Nephron (organoid): ENCODE data around the gene MDM2.

ENCODE experiments used
- H3K27ac Mint-ChIP-seq, 3 experiments: 2 replicates each; pipeline ENCODE4 v1.8.0; 2020; ENCODE audit warnings: mixed read lengths in 3 of 3, mild to moderate bottlenecking in 2 of 3, moderate library complexity in 1 of 3
- H3K27me3 Mint-ChIP-seq: 2 replicates; pipeline ENCODE4 v1.8.0; 2021; ENCODE audit warnings: low read depth, mild to moderate bottlenecking, moderate library complexity, mixed read lengths
- H3K36me3 Mint-ChIP-seq: 2 replicates; pipeline ENCODE4 v1.8.0; 2020; ENCODE audit warnings: low read depth, mixed read lengths
- H3K4me1 Mint-ChIP-seq: 2 replicates; pipeline ENCODE4 v1.8.0; 2020; ENCODE audit warnings: mixed read lengths
- H3K4me3 Mint-ChIP-seq, 3 experiments: 2 replicates each; pipeline ENCODE4 v1.8.0; 2020; ENCODE audit warnings: mild to moderate bottlenecking in 3 of 3, mixed read lengths in 3 of 3, moderate library complexity in 2 of 3
- H3K9me3 Mint-ChIP-seq: 2 replicates; pipeline ENCODE4 v1.8.0; 2020; ENCODE audit warnings: mixed read lengths
- TF ChIP-seq, protein P1 (sequence below), 3 experiments: fragments of 200-600 bp; sonication (generic); IDR thresholded peaks; one replicate each; pipeline ENCODE4 v1.5.0; 2021; ENCODE audit warnings: antibody characterized with exemption in 3 of 3; ENCODE audit not compliant: unreplicated experiment in 3 of 3

Gene MDM2

DNA sequence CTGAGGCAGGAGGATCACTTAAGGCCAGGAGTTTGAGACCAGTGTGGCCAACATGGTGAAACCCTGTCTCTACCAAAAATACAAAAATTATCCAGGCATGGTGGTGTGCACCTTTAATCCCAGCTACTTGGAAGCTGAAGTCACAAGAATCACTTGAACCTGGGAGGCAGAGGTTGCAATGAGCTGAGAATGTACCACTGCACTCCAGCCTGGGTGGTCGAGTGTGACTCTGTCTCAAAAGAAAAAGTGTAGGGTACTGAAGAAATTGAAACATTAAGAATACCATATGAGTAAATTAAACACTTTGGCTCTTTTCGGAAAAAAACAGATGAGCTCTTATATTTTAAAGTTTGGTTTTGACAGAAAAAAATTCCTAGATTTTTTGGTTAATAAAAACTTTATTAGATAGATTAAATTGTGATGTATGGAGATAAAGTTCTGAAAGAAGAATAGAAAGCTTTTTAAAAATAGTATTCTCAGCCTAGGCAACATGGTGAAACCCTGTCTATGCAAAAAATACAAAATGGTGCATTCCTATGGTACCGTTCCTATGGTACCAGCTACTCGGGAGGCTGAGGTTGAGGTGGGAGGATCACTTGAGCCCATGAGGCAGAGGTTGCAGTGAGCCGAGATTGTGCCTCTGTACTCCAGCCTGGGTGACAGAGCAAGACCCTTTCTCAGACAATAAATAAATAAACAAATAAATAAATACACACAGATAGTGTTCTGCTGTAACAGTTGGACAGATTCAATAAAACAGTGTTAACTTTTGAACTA is 20.1 kb downstream of the MDM2 start:
- no peaks in the 10 kb centered on the region for H3K27me3 Mint-ChIP-seq
- H3K9me3 Mint-ChIP-seq = no peaks in the 10 kb centered on the region
- H3K4me3 Mint-ChIP-seq = no peak overlapping the region
- TF ChIP-seq, protein P1, sequence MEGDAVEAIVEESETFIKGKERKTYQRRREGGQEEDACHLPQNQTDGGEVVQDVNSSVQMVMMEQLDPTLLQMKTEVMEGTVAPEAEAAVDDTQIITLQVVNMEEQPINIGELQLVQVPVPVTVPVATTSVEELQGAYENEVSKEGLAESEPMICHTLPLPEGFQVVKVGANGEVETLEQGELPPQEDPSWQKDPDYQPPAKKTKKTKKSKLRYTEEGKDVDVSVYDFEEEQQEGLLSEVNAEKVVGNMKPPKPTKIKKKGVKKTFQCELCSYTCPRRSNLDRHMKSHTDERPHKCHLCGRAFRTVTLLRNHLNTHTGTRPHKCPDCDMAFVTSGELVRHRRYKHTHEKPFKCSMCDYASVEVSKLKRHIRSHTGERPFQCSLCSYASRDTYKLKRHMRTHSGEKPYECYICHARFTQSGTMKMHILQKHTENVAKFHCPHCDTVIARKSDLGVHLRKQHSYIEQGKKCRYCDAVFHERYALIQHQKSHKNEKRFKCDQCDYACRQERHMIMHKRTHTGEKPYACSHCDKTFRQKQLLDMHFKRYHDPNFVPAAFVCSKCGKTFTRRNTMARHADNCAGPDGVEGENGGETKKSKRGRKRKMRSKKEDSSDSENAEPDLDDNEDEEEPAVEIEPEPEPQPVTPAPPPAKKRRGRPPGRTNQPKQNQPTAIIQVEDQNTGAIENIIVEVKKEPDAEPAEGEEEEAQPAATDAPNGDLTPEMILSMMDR (IDR thresholded peaks at IDR 0.05; ENCODE audit: unreplicated experiment in 3 of 3) = no peak
- no peak overlapping the region for H3K27ac Mint-ChIP-seq
- no peaks in the 10 kb centered on the region for H3K4me1 Mint-ChIP-seq
- peaks cover 65% of the 10 kb centered on the region for H3K36me3 Mint-ChIP-seq

DNA sequence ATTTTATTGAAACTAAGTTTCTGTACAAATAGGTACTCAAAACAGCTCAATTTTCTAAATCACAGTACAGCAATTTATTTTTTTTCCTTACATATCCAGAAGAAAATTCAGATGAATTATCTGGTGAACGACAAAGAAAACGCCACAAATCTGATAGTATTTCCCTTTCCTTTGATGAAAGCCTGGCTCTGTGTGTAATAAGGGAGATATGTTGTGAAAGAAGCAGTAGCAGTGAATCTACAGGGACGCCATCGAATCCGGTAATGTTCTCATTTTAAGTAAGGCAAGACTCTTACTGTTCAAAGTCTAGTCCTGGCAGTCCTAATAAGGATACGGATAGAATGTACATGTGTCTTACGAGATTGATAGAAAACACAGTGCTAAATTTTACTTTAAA is 20.7 kb downstream of the MDM2 start:
- Mint-ChIP-seq H3K9me3 (no peaks in the 10 kb centered on the region), H3K4me1 (no peaks in the 10 kb centered on the region), H3K27me3 (no peaks in the 10 kb centered on the region), H3K27ac (no peak overlapping the region), H3K4me3 (no peak overlapping the region), H3K36me3 (peaks cover 61% of the 10 kb centered on the region)
- TF ChIP-seq, protein P1 (IDR thresholded peaks at IDR 0.05; ENCODE audit: unreplicated experiment in 3 of 3) = no peak

DNA sequence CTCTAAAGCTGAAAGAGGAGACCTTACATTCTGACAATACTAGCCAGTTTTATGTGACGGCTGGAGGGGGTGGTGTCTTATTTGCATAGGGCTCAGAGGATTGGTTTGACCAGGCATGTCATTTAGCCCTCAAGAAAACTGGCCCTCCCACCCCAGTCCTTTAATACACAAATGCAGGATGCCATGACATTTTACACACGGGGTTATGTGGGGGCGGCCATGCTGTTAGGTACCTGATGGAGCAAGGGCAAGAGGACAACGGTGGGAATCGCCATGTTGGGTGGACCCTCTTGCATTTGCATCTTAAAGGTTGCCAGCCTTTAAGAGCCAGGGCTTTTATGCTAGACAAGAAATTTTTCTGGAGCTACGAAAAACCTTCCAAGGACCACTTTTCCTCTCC is 23.3 kb downstream of the MDM2 start:
- Mint-ChIP-seq H3K27me3 (no peaks in the 10 kb centered on the region), H3K27ac (no peak overlapping the region), H3K9me3 (no peaks in the 10 kb centered on the region), H3K4me3 (no peak overlapping the region), H3K4me1 (no peaks in the 10 kb centered on the region), H3K36me3 (peaks cover 54% of the 10 kb centered on the region)
- TF ChIP-seq, protein P1 (IDR thresholded peaks at IDR 0.05; ENCODE audit: unreplicated experiment in 3 of 3) = no peak

DNA sequence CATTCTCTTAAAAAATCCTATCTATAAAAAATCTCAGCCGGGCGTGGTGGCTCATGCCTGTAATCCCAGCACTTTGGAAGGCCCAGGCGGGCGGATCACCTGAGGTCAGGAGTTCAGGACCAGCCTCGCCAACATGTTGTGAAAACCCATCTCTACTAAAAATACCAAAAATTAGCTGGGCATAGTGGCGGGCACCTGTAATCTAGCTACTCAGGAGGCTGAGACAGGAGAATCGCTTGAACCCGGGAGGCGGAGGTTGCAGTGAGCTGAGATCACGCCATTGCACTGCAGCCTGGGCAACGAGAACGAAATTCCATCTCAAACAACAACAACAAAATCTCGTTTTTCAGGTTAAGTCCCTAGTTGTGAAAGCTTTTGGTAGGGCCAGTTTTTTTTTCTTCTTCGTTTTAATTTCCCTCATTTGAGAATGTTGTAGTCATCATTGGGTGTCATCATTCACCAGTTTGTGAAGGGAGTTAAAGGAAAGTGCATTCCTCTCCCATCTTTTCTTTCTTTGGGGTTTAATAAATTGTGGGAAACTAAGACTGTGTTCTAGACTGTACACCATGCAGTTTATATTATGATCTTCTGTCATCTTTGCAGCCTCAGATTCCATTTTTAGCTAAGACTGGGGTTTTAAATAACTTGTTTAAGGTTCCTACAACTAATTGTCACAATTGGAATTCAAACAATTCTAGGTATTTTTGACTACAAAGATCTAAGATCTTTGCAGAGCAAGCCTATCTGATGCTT is 23.9 kb downstream of the MDM2 start:
- H3K4me3 Mint-ChIP-seq = no peak overlapping the region
- no peak overlapping the region for H3K27ac Mint-ChIP-seq
- no peaks in the 10 kb centered on the region for H3K9me3 Mint-ChIP-seq
- peaks cover 55% of the 10 kb centered on the region for H3K36me3 Mint-ChIP-seq
- TF ChIP-seq, protein P1 (IDR thresholded peaks at IDR 0.05; ENCODE audit: unreplicated experiment in 3 of 3) = no peak
- H3K27me3 Mint-ChIP-seq = no peaks in the 10 kb centered on the region
- H3K4me1 Mint-ChIP-seq = no peaks in the 10 kb centered on the region

DNA sequence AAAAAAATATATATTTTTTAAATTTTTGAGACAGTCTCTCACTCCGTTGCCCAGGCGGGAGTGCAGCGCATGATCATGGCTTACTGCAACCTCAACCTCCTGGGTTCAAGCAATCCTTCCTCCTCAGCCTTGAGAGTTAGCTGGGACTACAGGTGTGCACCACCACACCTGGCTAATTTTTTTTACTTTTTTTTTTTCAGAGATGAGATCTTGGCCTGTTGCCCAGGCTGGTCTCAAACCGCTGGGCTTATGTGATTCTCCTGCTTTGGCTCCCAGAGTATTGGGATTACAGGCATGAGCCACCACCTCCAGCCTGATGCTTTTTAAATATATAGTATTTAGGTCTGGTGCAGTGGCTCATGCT is 24.5 kb downstream of the MDM2 start:
- TF ChIP-seq, protein P1 (IDR thresholded peaks at IDR 0.05; ENCODE audit: unreplicated experiment in 3 of 3) = no peak
- no peaks in the 10 kb centered on the region for H3K27me3 Mint-ChIP-seq
- no peak overlapping the region for H3K27ac Mint-ChIP-seq
- H3K9me3 Mint-ChIP-seq = no peaks in the 10 kb centered on the region
- H3K4me1 Mint-ChIP-seq = no peaks in the 10 kb centered on the region
- no peak overlapping the region for H3K4me3 Mint-ChIP-seq
- peaks cover 55% of the 10 kb centered on the region for H3K36me3 Mint-ChIP-seq
